Mesenchymal stem cell (in vitro differentiated cells and primary cell): Measurements from ENCODE around the gene TRAPPC1.

Experiments used
- DNase-seq: peaks from one replicate; pipeline ENCODE4 v3.0.0-alpha.2; 2013
- H2AFZ ChIP-seq: one replicate; pipeline ENCODE4 v1.6.1; 2013; ENCODE audit warnings: low read depth, mild to moderate bottlenecking, control low read depth, inconsistent platforms, low read length, moderate library complexity
- H2AK5ac ChIP-seq: 2 replicates; pipeline ENCODE4 v1.6.1; 2013; ENCODE audit warnings: low read length, moderate library complexity, mild to moderate bottlenecking, inconsistent platforms; ENCODE audit not compliant: severe bottlenecking
- H2BK120ac ChIP-seq: one replicate; pipeline ENCODE4 v1.6.1; 2013; ENCODE audit warnings: low read depth, mild to moderate bottlenecking, inconsistent platforms, low read length, moderate library complexity
- H2BK12ac ChIP-seq, 2 experiments: one replicate each; pipeline ENCODE4 v1.6.1; 2013; ENCODE audit warnings: inconsistent platforms in 2 of 2, low read length in 2 of 2, mild to moderate bottlenecking in 2 of 2, moderate library complexity in 2 of 2, control low read depth in 1 of 2
- H2BK15ac ChIP-seq: one replicate; pipeline ENCODE4 v1.6.1; 2013; ENCODE audit warnings: mild to moderate bottlenecking, low read depth, inconsistent platforms; ENCODE audit not compliant: poor library complexity, severe bottlenecking
- H2BK5ac ChIP-seq: 2 replicates; pipeline ENCODE4 v1.6.1; 2013; ENCODE audit warnings: low read depth, mild to moderate bottlenecking, low read length, control low read depth, inconsistent platforms; ENCODE audit not compliant: poor library complexity, severe bottlenecking
- H3K14ac ChIP-seq, 2 experiments: one replicate each; pipeline ENCODE4 v1.6.1; 2013; ENCODE audit warnings: inconsistent platforms in 2 of 2, low read length in 2 of 2, control low read depth in 1 of 2, mild to moderate bottlenecking in 1 of 2, moderate library complexity in 1 of 2
- H3K18ac ChIP-seq, 2 experiments: one replicate each; pipeline ENCODE4 v1.6.1; 2013; ENCODE audit warnings: inconsistent platforms in 2 of 2, low read length in 2 of 2, control low read depth in 1 of 2, low read depth in 1 of 2, mild to moderate bottlenecking in 1 of 2
- H3K23ac ChIP-seq, 2 experiments: one replicate each; pipeline ENCODE4 v1.6.1; 2013; ENCODE audit warnings: inconsistent platforms in 2 of 2, low read length in 2 of 2, mild to moderate bottlenecking in 2 of 2, moderate library complexity in 2 of 2, control low read depth in 1 of 2
- H3K27ac ChIP-seq: 2 replicates; pipeline ENCODE4 v1.5.1; 2013; ENCODE audit warnings: mild to moderate bottlenecking, moderate library complexity, low read length, control low read depth, inconsistent platforms; ENCODE audit not compliant: poor library complexity, severe bottlenecking
- H3K27me3 ChIP-seq, 2 experiments: 2 replicates each; pipeline versions ENCODE4 v1.6.1 to v1.7.0; 2013; ENCODE audit warnings: low read length in 2 of 2, mild to moderate bottlenecking in 2 of 2, moderate library complexity in 2 of 2, control low read depth in 1 of 2, inconsistent platforms in 1 of 2; ENCODE audit not compliant: control insufficient read depth in 1 of 2, insufficient read depth in 1 of 2
- H3K36me3 ChIP-seq, 2 experiments: 2 replicates each; pipeline versions ENCODE4 v1.6.1 to v1.7.0; 2013; ENCODE audit warnings: low read length in 2 of 2, control low read depth in 1 of 2, inconsistent platforms in 1 of 2, low read depth in 1 of 2, mild to moderate bottlenecking in 1 of 2; ENCODE audit not compliant: insufficient read depth in 2 of 2, control insufficient read depth in 1 of 2
- H3K4ac ChIP-seq, 2 experiments: one replicate each; pipeline ENCODE4 v1.6.1; 2013; ENCODE audit warnings: inconsistent platforms in 2 of 2, low read length in 2 of 2, mild to moderate bottlenecking in 2 of 2, moderate library complexity in 2 of 2, control low read depth in 1 of 2, low read depth in 1 of 2
- H3K4me1 ChIP-seq: 2 replicates; pipeline ENCODE4 v1.6.1; 2013; ENCODE audit warnings: low read depth, low read length, control low read depth; ENCODE audit not compliant: control insufficient read depth, insufficient read depth
- H3K4me2 ChIP-seq: 2 replicates; pipeline ENCODE4 v1.6.1; 2013; ENCODE audit warnings: low read length, mild to moderate bottlenecking, inconsistent platforms; ENCODE audit not compliant: poor library complexity, severe bottlenecking
- H3K4me3 ChIP-seq, 2 experiments: 2 replicates each; pipeline versions ENCODE4 v1.5.1 to v1.7.0; 2013; ENCODE audit warnings: low read length in 2 of 2, mild to moderate bottlenecking in 2 of 2, control low read depth in 1 of 2, low read depth in 1 of 2; ENCODE audit not compliant: insufficient read depth in 1 of 2
- H3K79me1 ChIP-seq: replicated peaks from 2 replicates; pipeline ENCODE4 v1.6.1; 2013; ENCODE audit warnings: mild to moderate bottlenecking, control low read depth, low read length, inconsistent platforms; ENCODE audit not compliant: poor library complexity, severe bottlenecking
- H3K9ac ChIP-seq: 2 replicates; pipeline ENCODE4 v1.7.0; 2013; ENCODE audit warnings: mild to moderate bottlenecking, low read length, moderate library complexity
- H3K9me3 ChIP-seq: 2 replicates; pipeline ENCODE4 v1.7.0; 2013; ENCODE audit warnings: mild to moderate bottlenecking, low read length; ENCODE audit not compliant: control insufficient read depth
- H4K8ac ChIP-seq: one replicate; pipeline ENCODE4 v1.6.1; 2013; ENCODE audit warnings: inconsistent platforms, mild to moderate bottlenecking, low read length, moderate library complexity
- H4K91ac ChIP-seq: one replicate; pipeline ENCODE4 v1.6.1; 2013; ENCODE audit warnings: mild to moderate bottlenecking, low read length, inconsistent platforms
- WGBS: methylation state at CpG from one replicate; pipeline ENCODE4 v1.1.7; 2013; ENCODE audit warnings: mixed read lengths; 5-methylcytosine and 5-hydroxymethylcytosine counted together

The TRAPPC1 gene

GRCh38 chr17:7893187-7893880 lies 38.4 kb downstream of the TRAPPC1 start:
- no peak overlapping the region for H3K27ac ChIP-seq
- H3K4me1 ChIP-seq: peaks cover 11% of the 10 kb centered on the region
- no peak overlapping the region for H2BK120ac ChIP-seq
- 95% methylated on average over 11 of the region's 15 CpGs for WGBS
- H3K4ac ChIP-seq: no peak overlapping the region
- no peak overlapping the region for H3K18ac ChIP-seq
- no peak overlapping the region for H2AFZ ChIP-seq
- H3K4me2 ChIP-seq: no peak overlapping the region
- H2BK12ac ChIP-seq: no peak overlapping the region
- H2BK5ac ChIP-seq: no peak overlapping the region
- H4K91ac ChIP-seq: no peak overlapping the region
- H3K9me3 ChIP-seq: no peaks in the 10 kb centered on the region
- H3K36me3 ChIP-seq: peaks cover 63 to 68% of the 10 kb centered on the region in 2 experiments
- no peak overlapping the region for H2BK15ac ChIP-seq
- DNase-seq: no peak
- no peak overlapping the region for H2AK5ac ChIP-seq
- no peak overlapping the region for H3K4me3 ChIP-seq
- no peak overlapping the region for H4K8ac ChIP-seq
- H3K23ac ChIP-seq: no peak overlapping the region
- peaks cover 50% of the 10 kb centered on the region for H3K79me1 ChIP-seq
- H3K9ac ChIP-seq: no peak overlapping the region
- no peaks in the 10 kb centered on the region for H3K27me3 ChIP-seq
- H3K14ac ChIP-seq: no peak overlapping the region

DNA sequence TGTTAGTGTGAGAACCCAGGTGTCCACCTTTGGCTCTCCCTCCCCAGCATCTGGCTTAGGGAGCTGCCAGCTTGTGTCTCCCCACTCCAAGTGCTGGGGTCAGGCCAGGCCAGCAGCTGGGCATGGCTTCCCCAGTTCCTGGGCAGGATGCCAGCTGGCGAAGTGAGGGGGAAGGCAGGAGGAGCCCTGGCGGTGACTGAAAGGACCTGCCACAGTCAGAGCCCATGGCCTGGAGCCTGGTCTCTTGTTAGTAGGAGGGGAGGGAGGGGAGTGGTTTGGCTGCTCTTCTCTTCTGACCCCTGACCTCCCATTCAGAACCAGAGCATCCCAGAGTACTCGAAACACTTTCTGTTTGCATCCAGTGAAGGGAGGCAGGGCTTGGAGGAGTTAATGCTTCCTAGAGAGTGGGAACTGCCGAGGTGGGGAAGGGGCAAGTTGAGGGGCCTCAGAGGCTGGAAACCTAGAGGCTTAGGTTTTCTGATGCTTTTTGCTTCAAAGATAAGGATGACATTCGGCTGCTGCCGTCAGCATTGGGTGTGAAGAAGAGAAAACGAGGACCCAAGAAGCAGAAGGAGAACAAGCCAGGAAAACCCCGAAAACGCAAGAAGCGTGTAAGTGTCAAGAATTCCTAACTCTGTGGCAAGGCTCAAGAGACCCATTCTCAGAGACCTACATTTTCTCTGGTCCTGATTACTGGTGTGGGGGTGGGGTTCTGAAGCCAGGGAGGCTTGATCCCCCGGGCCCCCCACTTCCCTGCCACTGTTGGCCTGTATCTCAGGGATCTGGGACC lies 42.4 kb downstream of the TRAPPC1 start:
- H3K14ac ChIP-seq: peak overlapping the region in 1 of 2 experiments; percentile 4
- H3K18ac ChIP-seq: peak overlapping the region in 1 of 2 experiments; percentile 83
- H3K4me1 ChIP-seq: peaks cover 20% of the 10 kb centered on the region
- H2BK15ac ChIP-seq: no peak overlapping the region
- no peak overlapping the region for H2AFZ ChIP-seq
- 48% methylated on average over 11 of the region's 11 CpGs for WGBS
- peak overlapping the region; percentile 50 to 71 for H2BK12ac ChIP-seq
- peak overlapping the region; percentile 14 for H2AK5ac ChIP-seq
- H3K79me1 ChIP-seq: peaks cover 31% of the 10 kb centered on the region
- peak; percentile 94 for DNase-seq
- peaks cover 36% of the 10 kb centered on the region in 2 experiments for H3K36me3 ChIP-seq
- peak overlapping the region; percentile 92 for H3K4me2 ChIP-seq
- peak overlapping the region; percentile 96 for H3K27ac ChIP-seq
- H3K9me3 ChIP-seq: no peaks in the 10 kb centered on the region
- peak overlapping the region in 1 of 2 experiments; percentile 90 for H3K4ac ChIP-seq
- H2BK5ac ChIP-seq: peak overlapping the region; percentile 22
- H3K9ac ChIP-seq: peak overlapping the region; percentile 88
- H3K27me3 ChIP-seq: no peaks in the 10 kb centered on the region
- no peak overlapping the region for H4K8ac ChIP-seq
- H3K4me3 ChIP-seq: peak overlapping the region in 1 of 2 experiments; percentile 94
- no peak overlapping the region for H2BK120ac ChIP-seq
- H4K91ac ChIP-seq: peak overlapping the region; percentile 73
- no peak overlapping the region for H3K23ac ChIP-seq

- H4K8ac ChIP-seq: peak within 1 kb of the TSS; percentile 92
- peak within 1 kb of the TSS; percentile 92 for H3K4me2 ChIP-seq
- peak within 1 kb of the TSS; percentile 96 for H3K27ac ChIP-seq
- H3K4me3 ChIP-seq: peak within 1 kb of the TSS; percentile 55 to 94
- H3K23ac ChIP-seq: peak within 1 kb of the TSS in 1 of 2 experiments; percentile 79
- no peaks in the 10 kb centered on the region for H3K9me3 ChIP-seq
- peak within 1 kb of the TSS; percentile 70 for H2AFZ ChIP-seq
- H3K14ac ChIP-seq: peak within 1 kb of the TSS in 1 of 2 experiments; percentile 99
- H3K27me3 ChIP-seq: no peaks in the 10 kb centered on the region
- peak within 1 kb of the TSS; percentile 97 for H4K91ac ChIP-seq
- H3K4me1 ChIP-seq: peaks cover 20% of the 10 kb centered on the region
- peaks cover 21% of the 10 kb centered on the region for H3K79me1 ChIP-seq
- peak within 1 kb of the TSS; percentile 94 to 95 for H2BK12ac ChIP-seq
- H3K9ac ChIP-seq: peak within 1 kb of the TSS; percentile 88
- peak within 1 kb of the TSS; percentile 96 to 98 for H3K18ac ChIP-seq
- peak within 1 kb of the TSS; percentile 85 to 90 for H3K4ac ChIP-seq
- H2AK5ac ChIP-seq: peak within 1 kb of the TSS; percentile 97
- H2BK120ac ChIP-seq: peak within 1 kb of the TSS; percentile 94
- H3K36me3 ChIP-seq: peaks cover 26% of the 10 kb centered on the region in 2 experiments
- peak; percentile 68 for DNase-seq
- H2BK5ac ChIP-seq: peak within 1 kb of the TSS; percentile 59
- 59% methylated on average over 18 of the region's 18 CpGs for WGBS
- H2BK15ac ChIP-seq: peak within 1 kb of the TSS; percentile 94
Measured at GRCh38 chr17:7888184-7888920, 43.4 kb downstream of the TRAPPC1 start, which contains the start of gene CHD3. Gene CHD3 (plus strand): TSS chr17:7888789. CDS start chr17:7889001, 212 bp downstream.
